ENCODE results near the gene IL36B. TPM values are rescaled to one million over a fixed set of nuclear protein-coding genes. Genes with fewer than 3 reads are reported as not detected.

IL36B gene
- polyA plus RNA-seq, 1 donor (not counting 4 experiments of a cell fraction or from before 2014, with no cell fraction given) = 0.21 TPM

DNA sequence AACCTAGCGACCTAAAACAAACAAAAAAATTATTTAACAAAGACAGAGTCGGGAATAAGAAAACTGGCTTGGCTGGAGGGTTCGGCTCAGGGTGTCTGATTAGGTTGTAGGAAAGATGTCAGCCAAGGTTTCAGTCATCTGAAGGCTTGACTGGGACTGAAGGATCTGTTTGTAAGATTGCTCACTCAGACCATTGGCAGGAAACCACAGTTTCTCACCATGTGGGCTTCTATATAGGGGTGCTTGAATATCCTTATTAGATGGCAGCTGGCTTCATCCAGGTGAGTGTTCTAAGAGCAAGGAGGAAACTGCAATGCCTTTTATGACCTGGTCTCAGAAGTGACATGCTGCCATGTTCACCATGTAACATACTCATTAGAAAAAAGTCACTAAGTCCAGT, 999 bp upstream of the IL36B start:
- Histone ChIP-seq H3K4me1 (ENCODE audit: control insufficient read depth, extremely low read depth, insufficient read depth, low read length) (peaks cover 7% of the 10 kb centered on the region), H4K20me1 (ENCODE audit: control insufficient read depth, extremely low read depth, insufficient read depth, low read length) (no peaks in the 10 kb centered on the region), H3K4me3 (ENCODE audit: control insufficient read depth in 2 of 3, extremely low read depth in 1 of 3, insufficient read depth in 2 of 3, low read depth in 1 of 3, low read length in 3 of 3) (no peak overlapping the region), H3K9me1 (ENCODE audit: control insufficient read depth, extremely low read depth, insufficient read depth, low read length) (no peaks in the 10 kb centered on the region), H3K4me2 (ENCODE audit: control insufficient read depth, extremely low read depth, insufficient read depth, low read depth, low read length) (no peak overlapping the region), H3K9me3 (ENCODE audit: control insufficient read depth, low read depth, low read length) (peaks cover 8% of the 10 kb centered on the region), H3K9ac (ENCODE audit: control insufficient read depth, extremely low read depth, insufficient read depth, low read length) (no peak overlapping the region), H3K27me3 (ENCODE audit: control insufficient read depth, extremely low read depth, insufficient read depth, low read length) (no peaks in the 10 kb centered on the region), H3K79me2 (ENCODE audit: control insufficient read depth, insufficient read depth, low read length) (no peaks in the 10 kb centered on the region), H3K36me3 (ENCODE audit: control insufficient read depth in 2 of 2, extremely low read depth in 1 of 2, insufficient read depth in 2 of 2, low read length in 2 of 2) (no peaks in the 10 kb centered on the region), H3K27ac (ENCODE audit: control insufficient read depth, insufficient read depth, low read length) (no peak overlapping the region), H2AFZ (ENCODE audit: control insufficient read depth, low read length) (no peak overlapping the region)
- FAIRE-seq (no peak), DNase-seq (ENCODE audit: low read depth, low spot score) (no peak)
- no peak for TF ChIP-seq CTCF (optimal IDR thresholded peaks at IDR 0.05 in 1 of 3, IDR thresholded peaks at IDR 0.05 in 1 of 3, conservative IDR thresholded peaks at IDR 0.05 in 1 of 3; ENCODE audit: extremely low read depth in 1 of 3, insufficient read depth in 2 of 3, low read length in 3 of 3)
- TF ChIP-seq EZH2 (IDR thresholded peaks at IDR 0.05; ENCODE audit: low read length) = no peak
- dilution Hi-C loops (cut with MboI; ENCODE audit: extremely low pct_ligation_motif_present, low sequenced_read_pairs) = no loop called here

DNA sequence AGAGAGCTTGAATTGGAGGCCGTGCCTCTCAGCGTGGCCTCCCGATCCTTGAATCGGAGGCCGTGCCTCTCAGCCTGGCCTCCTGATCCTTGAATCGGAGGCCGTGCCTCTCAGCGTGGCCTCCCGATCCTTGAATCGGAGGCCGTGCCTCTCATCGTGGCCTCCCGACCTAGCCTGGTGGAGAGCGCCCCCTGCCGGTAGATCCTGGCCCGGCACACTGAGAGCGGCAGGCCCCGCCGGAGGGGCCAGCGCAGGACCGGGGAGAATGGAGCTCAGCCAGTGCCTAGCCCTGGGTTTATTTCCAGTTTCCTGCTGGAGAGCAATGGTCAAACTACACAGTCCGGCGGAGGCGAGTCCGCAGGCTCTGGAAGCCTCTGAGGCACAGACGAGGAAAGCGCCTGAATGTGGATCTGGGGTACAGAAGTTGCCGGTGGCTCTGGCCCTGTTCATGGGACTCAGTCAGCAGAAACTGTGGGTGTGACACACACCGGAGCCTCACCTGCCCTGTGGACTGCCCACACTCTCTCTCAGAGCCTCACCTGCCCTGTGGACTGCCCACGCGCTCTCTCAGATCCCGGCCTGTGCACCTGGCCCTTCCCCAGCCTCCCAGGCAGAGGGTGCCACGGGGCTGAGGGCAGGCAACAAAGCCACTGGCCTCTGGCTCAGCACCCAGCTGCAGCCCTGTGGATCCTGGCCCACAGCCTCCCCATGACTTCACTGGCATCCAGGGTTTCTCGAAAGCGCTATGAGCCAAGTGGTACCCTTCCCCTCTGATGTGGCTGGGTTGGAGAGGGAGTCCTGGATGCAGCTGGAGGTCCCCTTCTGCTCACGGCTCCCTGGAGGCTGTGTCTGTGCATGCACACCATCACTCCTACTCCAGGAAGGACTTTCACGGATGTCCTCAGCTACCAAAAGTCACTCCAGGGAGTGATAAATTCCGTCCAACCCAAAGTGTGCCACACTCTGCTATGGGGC, 1.5 kb downstream of the IL36B start:
- Histone ChIP-seq H3K9ac (ENCODE audit: control insufficient read depth, extremely low read depth, insufficient read depth, low read length) (no peak overlapping the region), H3K9me3 (ENCODE audit: control insufficient read depth, low read depth, low read length) (peaks cover 8% of the 10 kb centered on the region), H3K79me2 (ENCODE audit: control insufficient read depth, insufficient read depth, low read length) (no peaks in the 10 kb centered on the region), H3K27me3 (ENCODE audit: control insufficient read depth, extremely low read depth, insufficient read depth, low read length) (no peaks in the 10 kb centered on the region), H3K9me1 (ENCODE audit: control insufficient read depth, extremely low read depth, insufficient read depth, low read length) (no peaks in the 10 kb centered on the region), H2AFZ (ENCODE audit: control insufficient read depth, low read length) (no peak overlapping the region), H3K4me1 (ENCODE audit: control insufficient read depth, extremely low read depth, insufficient read depth, low read length) (no peaks in the 10 kb centered on the region), H3K36me3 (ENCODE audit: control insufficient read depth in 2 of 2, extremely low read depth in 1 of 2, insufficient read depth in 2 of 2, low read length in 2 of 2) (no peaks in the 10 kb centered on the region), H3K4me3 (ENCODE audit: control insufficient read depth in 2 of 3, extremely low read depth in 1 of 3, insufficient read depth in 2 of 3, low read depth in 1 of 3, low read length in 3 of 3) (no peak overlapping the region), H3K4me2 (ENCODE audit: control insufficient read depth, extremely low read depth, insufficient read depth, low read depth, low read length) (no peak overlapping the region), H4K20me1 (ENCODE audit: control insufficient read depth, extremely low read depth, insufficient read depth, low read length) (no peaks in the 10 kb centered on the region), H3K27ac (ENCODE audit: control insufficient read depth, insufficient read depth, low read length) (no peak overlapping the region)
- TF ChIP-seq CTCF (optimal IDR thresholded peaks at IDR 0.05 in 1 of 3, IDR thresholded peaks at IDR 0.05 in 1 of 3, conservative IDR thresholded peaks at IDR 0.05 in 1 of 3; ENCODE audit: extremely low read depth in 1 of 3, insufficient read depth in 2 of 3, low read length in 3 of 3) (peak in 1 of 3 experiments; percentile 9), EZH2 (IDR thresholded peaks at IDR 0.05; ENCODE audit: low read length) (no peak)
- DNase-seq (ENCODE audit: low read depth, low spot score) (no peak), FAIRE-seq (no peak)
- dilution Hi-C loops (cut with MboI; ENCODE audit: extremely low pct_ligation_motif_present, low sequenced_read_pairs) = no loop called here
